NCI-H446 (cell line): Measurements from ENCODE around the gene SSH2.
"Not testable (repeated sequence)": the region's sequence is repeated elsewhere in the genome, so short reads cannot be mapped to it uniquely, and the experiment has no call there.

Experiments used
- DNase-seq, 2 experiments: peaks; one replicate each; lab custom pipeline; 2025; lab: John Stamatoyannopoulos, UW

The SSH2 gene, protein sequence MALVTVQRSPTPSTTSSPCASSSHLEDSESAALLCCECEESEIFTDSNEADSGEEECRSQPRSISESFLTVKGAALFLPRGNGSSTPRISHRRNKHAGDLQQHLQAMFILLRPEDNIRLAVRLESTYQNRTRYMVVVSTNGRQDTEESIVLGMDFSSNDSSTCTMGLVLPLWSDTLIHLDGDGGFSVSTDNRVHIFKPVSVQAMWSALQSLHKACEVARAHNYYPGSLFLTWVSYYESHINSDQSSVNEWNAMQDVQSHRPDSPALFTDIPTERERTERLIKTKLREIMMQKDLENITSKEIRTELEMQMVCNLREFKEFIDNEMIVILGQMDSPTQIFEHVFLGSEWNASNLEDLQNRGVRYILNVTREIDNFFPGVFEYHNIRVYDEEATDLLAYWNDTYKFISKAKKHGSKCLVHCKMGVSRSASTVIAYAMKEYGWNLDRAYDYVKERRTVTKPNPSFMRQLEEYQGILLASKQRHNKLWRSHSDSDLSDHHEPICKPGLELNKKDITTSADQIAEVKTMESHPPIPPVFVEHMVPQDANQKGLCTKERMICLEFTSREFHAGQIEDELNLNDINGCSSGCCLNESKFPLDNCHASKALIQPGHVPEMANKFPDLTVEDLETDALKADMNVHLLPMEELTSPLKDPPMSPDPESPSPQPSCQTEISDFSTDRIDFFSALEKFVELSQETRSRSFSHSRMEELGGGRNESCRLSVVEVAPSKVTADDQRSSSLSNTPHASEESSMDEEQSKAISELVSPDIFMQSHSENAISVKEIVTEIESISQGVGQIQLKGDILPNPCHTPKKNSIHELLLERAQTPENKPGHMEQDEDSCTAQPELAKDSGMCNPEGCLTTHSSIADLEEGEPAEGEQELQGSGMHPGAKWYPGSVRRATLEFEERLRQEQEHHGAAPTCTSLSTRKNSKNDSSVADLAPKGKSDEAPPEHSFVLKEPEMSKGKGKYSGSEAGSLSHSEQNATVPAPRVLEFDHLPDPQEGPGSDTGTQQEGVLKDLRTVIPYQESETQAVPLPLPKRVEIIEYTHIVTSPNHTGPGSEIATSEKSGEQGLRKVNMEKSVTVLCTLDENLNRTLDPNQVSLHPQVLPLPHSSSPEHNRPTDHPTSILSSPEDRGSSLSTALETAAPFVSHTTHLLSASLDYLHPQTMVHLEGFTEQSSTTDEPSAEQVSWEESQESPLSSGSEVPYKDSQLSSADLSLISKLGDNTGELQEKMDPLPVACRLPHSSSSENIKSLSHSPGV (N-terminal part only)

DNA sequence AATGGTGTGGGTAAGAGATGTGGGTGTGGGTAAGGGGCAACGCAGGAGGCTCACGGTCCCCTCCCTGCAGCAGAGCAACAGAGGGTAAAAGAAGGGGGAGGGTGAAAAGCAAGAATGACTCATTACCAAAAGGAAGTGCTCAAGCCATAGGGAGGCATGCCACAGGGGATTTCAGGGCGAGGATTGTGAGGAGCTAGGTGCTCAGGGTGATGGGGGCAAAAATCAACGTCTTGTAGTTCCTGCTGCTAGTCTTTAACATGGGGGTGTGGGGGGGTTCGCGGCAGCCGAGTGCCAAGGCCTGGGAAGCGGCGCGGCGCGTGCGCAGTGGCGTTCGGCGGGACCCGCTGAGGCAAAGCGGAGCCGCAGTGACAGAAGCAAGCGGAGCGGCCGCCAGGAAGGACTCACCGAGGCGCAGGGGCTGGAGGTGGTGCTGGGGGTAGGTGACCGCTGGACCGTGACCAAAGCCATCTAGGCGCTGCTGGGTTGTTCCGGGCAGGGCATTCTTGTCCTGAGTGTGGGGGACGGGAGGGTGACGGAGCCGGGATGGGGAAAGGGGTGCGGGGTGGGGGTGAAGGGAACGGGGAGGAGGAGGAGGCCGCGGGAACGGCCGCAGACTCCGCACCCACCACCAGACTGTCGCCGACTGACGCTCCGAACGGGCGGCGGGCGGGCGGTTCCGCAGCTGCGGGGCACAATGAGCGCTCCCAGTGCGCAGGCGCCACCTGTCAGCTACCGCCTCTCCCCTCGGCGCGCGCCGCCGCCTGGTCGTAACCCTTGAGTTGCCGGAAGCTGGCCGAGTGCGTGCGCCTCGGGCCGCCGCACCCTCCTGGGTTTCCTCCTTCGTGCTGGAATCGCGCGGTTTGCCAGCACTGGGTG lies at the start of gene SSH2:
TSS of gene SSH2 (minus strand) at position 696 of the 876 bp plus-strand sequence. CDS start at position 468, 228 bp downstream.
- peak; percentile 77 to 95 for DNase-seq

DNA sequence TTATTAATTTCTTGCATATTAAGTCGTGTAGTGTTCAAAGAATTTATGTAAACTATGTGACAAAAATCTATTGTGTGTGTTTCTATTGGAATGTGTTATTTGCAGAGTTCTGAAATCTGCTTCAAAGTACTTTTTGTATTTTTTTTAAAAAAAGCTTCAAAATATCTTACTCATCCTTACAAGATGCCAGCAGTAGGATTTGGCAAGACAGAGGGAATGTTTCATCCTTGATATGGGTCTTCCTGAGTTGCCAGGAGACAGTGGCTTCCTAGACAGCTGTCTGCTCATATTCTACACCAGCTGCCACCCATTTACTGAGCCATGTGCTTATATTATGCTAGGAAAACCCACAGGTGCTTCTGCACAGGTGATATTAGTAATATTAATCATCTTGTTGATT lies 47.8 kb upstream of the SSH2 start:
- no peak for DNase-seq

DNA sequence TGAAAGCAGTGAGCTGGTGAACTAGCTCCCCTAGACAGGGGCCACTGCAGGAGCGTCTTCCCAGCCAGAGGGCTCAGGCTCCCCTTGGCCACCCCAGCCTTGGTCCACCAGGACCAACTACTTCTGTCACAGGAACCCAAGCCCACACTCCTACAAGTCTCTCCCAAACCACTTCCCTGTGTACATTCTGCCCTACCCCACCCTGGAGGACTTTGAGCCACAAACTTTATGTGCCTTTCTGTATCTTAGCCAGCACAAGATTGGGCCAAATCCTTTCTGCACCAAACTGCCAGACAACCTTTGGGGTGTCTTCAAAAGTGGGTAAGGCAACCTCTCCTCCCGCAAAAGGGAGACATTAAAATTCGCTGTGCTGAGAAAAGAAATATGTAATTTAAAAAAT lies 43.0 kb upstream of the SSH2 start:
- no peak for DNase-seq

DNA sequence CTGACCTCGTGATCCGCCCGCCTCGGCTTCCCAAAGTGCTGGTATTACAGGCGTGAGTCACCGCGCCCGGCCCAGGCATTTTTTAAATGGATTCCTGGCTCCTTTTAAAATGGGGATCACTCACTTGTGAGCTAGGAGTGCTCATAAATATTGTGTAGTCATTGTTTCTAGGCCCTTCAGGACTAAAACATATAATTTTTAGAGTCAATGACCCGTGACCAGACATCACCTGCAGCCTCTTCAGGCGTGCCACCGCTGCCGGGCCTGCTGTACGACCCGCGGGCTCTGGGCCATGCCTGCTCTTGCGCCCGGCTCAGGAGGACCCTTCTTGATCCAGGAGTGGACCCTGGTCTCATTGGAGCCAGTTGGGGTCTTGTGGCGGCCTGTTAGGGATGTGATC lies 42.2 kb upstream of the SSH2 start:
- DNase-seq, result no peak

DNA sequence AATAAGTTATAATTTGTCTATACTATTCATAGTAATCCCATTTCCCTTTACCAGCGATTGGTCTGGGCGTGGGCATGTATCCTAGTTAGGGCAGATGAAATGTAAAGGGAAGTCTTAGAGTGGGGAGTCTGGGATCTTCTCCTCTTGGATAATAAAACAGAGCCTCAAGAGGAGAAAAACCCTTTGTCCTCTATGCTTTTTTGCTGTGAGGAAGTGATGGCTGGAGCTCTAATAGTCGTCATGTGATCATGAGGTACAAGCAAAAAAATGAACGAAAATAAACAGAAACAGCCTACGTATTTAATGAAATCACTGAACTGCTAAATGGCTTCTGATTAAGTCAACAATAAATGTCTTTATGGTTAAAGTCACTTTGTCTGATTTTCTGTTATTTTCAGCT lies 38.2 kb upstream of the SSH2 start:
- DNase-seq, result no peak

DNA sequence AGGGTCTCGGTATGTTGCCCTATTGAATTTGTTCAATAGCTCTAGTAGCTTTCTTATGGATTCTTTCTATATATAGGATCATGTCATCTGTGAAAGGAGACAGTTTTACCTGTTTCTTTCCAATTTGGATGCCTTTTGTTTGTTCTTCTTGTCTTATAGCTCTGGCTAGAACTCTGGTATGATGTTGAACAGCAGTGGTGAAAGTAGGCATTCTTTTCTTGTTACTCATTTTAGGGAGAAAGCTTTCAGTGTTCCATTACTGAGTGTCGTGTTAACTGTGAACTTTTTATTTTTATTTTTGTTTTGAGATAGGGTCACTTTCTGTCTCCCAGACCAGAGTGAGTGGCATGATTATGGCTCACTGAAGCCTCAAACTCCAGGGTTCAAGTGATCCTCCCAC lies 32.6 kb upstream of the SSH2 start:
- DNase-seq, result no peak

DNA sequence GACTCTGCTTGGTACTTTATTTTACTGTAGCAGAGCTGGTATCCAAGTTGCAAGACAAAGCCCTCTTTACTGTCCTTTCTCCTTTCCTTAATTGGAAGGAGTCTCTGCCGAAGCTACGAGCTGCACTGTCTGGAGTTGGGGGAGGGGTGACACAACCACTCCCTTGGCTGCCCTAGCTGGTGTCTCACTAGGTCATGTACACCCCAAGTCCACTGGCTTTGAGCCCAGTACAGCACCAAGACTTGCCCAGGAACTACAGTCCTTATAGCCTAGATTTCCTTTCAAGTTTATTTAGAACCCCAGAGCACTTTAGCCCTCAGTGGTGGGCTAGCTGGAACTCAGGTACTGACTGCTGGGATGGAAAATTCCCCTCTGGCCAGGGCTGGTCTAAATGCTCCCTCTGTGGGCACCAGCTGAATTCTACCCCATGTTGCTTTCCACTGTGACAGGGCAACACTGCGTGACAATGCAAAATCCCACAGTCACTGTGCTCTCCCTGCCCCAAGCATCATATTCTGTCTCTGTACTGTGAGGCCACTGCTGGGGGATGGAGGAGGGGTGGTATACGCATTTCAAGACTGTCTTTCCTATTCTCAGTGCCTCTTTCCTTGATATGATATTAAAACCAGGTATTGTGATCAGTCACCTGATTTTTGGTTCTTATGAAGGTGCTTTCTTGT lies 29.8 kb upstream of the SSH2 start:
- no peak for DNase-seq

DNA sequence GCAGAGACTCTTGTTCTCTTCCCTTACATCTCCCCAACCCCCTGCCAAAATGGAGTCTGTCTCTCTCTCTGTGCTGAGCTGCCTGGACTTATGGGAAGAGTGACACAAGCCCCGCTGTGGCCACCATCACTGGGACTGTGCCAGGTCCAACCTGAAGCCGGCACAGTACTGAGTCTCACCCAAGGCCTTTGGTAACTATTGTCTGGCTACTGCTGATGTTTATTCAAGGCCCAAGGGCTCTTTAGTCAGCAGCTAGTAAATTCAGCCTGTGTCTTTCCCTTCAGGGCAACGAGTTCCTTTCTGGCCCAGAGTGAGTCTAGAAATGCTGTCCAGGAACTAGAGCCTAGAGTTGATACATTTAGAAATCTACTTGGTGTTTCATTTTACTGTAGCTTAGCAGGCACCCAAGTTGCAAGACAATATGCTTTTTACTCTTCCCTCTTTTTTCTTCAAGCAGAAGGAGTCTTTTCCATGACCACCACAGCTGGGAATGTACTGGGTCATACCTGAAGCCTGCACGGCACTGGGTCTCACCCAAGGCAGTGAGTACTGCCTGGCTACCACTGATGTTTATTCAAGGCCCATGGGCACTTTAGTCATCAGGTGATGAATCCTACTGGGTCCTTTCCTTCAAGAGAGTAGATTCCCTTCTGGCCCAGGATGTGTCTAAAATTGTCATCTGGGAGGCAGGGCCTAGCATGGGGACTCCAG lies 29.1 kb upstream of the SSH2 start:
- no peak for DNase-seq

DNA sequence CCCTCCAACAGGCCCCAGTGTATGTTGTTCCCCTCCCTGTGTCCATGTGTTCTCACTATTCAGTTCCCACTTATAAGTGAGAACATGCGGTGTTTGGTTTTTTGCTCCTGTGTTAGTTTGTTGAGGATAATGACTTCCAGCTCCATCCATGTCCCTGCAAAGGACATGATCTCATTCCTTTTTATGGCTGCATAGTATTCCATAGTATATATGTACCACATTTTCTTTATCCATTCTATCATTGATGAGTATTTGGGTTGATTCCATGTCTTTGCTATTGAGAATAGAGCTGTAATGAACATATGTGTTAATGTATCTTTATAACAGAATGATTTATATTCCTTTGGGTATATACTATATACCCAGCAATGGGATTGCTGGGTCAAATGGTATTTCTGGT lies 27.5 kb upstream of the SSH2 start:
- DNase-seq, result not testable (repeated sequence)

DNA sequence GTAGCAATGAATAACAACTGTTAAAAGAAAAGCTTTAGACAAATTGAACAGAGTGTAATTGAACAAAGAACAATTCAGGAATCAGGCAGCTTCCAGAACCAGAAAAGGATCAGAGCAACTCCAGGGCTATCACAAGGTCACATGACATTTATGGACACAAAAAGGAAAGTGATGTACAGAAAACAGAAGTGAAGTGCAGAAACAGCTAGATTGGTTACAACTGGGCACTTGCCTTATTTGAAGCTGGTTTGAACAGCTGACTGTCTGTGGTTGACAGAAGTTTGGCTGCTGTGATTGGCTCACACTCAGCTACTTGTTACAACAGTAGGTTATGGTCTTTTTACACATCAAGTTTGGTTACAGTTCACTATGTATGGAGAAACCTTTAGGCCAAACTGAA lies 26.2 kb upstream of the SSH2 start:
- DNase-seq, result no peak

DNA sequence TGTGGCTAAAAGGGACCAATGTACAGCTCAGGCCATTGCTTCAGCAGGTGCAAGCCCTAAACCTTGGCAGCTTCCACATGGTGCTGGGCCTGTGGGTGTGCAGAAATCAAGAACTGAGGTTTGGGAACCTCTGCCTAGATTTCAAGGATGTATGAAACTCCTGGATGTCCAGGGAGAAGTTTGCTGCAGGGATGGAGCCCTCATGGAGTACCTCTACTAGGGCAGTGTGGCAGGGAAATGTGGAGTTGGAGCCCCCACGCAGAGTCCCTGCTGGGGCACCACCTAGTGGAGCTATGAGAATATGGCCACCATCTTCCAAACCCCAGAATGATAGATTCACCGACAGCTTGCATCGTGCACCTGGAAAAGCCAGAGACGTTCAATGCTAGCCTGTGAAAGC lies 24.4 kb upstream of the SSH2 start:
- no peak for DNase-seq

DNA sequence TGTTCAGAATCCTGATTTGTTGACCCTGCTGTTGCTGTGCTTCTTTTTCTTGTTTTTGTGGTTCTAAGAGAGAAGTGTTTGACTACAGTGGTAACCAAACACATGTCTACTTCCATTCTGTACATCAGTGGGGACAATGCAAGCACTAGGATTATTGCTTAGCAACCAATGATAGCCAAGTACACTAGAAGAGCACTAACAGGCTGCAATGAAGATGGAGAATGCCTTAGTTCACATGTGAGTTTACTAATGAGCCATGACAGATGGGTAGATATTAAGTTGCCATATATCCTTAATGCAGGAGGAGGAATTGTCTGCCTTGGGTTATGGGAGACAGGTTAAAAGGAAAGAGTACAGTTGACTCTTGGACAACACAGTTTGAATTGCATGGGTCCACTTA lies 19.7 kb upstream of the SSH2 start:
- DNase-seq, result no peak

DNA sequence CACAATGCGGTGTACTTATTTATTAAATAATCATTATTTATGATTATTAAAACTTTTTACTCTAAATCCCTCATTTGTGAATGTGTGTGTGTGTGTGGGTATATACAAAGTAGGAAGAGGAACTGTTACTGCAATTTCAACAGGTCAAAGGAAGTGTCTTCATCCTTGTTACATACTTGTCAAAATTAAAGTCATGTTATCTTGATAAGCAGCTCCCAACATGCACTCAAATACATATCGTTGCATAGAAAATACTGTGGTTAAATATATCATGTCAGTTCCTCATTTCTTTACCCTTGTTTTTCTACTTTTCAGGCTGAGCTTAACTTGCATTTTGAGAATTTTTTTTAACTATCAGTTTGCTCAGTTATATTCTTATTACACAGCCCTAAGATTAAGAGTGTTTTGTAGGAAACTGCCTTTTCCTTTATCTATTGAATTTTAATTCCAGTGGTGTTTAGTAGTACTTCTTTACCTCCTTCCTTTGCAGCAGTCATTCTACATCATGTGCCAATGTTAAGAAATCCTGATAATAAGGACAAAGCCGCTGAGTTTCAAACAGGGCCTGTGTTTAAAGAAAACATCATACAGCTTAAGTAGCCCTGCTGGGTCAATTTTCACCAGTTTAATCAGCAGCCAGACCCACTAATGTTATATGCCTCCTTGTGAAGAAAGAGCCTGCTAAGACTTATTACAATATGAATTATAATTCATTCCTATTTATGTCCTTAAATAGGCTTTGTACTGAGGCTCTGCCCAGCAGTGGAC lies 18.6 kb upstream of the SSH2 start:
- DNase-seq, result no peak

DNA sequence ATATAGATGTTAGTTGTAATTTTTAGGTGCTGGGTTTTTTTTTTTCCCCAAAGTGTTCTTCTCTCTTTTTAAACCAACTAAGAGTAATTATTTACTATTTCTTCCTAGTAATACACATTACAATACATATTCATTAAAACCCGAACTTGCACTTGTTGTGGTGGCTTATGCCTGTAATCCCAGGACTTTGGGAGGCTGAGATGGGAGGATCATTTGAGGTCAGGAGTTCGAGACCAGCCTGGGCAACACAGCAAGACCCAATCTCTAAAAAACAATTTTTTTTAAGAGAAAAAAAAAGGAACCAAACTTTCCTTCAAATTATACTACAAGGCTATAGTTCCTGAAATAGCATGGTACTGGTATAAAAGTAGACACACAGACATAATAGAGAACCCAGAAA lies 15.3 kb upstream of the SSH2 start:
- no peak for DNase-seq

DNA sequence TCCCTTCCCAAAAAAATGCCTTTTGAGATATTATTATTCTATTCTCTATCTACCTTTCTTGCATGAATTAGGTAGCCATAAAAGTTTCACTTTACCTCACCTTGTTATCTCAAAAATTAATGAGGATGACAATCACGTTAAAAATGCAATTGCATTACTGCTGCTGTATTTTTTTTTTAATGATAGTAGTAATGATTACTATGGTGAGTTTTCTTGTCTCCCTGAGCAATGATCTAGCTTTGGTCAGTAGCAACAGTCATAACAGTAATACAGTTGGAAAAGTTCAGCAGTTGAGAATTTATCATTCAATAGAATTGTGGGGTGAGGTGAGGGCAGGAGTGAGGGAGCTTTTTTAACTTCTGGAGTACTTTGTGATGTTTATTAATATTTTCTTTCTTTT lies 11.3 kb upstream of the SSH2 start, which contains the start of gene EFCAB5:
TSS of gene EFCAB5 (plus strand) at position 301 of the 400 bp plus-strand sequence. CDS start 163 bp downstream, outside the sequence.
- DNase-seq, result no peak

DNA sequence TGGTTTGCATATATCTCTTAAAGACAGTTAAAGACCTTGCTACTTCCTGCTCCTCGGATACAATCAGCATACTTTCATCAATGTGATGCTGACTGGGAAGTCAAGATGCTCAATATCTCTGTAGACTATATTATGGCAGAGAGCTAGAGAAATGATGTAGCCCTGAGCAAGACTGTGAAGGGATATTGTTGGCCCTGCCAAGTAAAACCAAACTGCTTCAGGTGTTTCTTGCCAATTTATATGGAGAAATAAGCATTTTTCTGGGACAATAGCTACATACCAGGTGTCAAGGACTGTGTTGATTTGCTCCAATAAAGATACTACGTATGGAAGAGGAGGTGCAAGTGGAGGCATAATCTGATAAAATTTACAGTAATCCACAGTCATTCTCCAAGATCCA lies 6.7 kb upstream of the SSH2 start:
- no peak for DNase-seq

DNA sequence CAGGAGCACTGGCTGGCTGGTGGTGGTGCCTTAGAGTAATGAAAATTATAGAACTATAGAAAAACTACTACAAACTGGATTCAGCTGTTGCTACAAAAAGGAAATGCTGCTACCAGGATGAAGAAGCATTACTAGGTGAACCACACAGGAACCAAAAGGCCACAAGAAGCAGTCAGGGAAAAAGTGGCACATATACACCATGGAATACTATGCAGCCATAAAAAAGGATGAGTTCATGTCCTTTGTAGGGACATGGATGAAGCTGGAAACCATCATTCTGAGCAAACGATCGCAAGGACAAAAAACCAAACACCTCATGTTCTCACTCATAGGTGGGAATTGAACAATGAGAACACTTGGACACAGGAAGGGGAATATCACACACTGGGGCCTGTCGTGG lies 5.9 kb upstream of the SSH2 start:
- DNase-seq, result not testable (repeated sequence)

DNA sequence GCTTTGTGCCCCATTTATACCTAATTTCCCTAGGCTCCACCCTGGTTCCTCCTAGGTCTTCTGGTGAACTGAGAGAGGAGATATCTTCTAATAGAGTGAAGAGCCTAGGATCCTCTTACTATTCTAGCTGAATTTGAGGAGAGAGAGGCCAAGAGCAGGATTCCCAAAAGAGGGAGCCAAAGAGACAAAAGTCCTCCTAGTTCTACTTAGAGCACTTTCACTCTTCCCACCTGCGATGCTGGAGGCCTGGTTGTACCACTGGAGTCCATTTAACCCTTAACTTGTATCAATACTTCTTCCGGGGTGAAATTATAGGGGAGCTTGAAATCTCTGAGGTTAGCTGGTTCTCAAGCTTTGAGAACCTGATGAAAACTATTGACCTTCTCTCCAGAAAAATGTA lies 3.4 kb upstream of the SSH2 start:
- no peak for DNase-seq

DNA sequence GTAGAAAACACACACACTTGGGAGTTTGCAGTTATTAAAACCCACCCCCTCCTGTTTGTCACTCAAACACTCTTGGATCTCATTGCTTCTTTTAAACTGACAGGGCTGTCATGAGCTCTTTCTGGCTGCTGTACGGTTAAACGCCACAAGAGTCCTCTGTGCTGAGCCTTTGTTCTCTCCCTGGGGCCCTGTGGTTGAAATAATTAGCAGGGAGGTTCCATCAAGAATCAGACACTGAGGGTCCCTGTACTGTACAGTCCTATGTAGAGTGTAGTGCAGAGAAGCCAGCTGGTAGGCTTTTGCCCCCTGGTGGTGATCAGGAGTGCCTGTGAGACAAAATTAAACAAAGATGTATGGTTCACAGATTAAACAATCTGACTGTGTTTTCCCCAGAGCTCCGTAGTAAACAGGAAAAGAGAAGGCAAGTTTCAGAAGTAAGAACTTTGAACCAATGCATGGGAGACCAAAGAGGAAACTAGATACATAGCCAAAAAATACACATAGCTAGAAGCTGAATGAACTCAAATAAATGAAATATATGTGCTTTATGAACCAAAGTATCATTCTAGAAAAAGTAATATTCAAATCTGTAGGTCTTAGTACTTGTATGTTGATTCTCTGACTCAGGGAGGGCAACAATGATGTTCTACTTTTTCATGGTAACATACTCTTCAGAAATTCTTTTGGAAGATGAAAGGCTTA lies 1.4 kb upstream of the SSH2 start:
- DNase-seq, result peak; percentile 60 to 87
